AG04449 (cell line): ENCODE results near the gene SPTBN4.
"Not testable (repeated sequence)": the region's sequence is repeated elsewhere in the genome, so short reads cannot be mapped to it uniquely, and the experiment has no call there.

Source experiments
- CTCF ChIA-PET: fragments of 350-600 bp; formaldehyde crosslinking; extraction: SDS; loops from one replicate; lab custom pipeline; 2021; ENCODE audit warnings: antibody characterized with exemption; lab: Yijun Ruan, JAX
- POLR2A ChIA-PET: fragments of 400-600, 350-600 bp; formaldehyde crosslinking; extraction: SDS; loops from one replicate; lab custom pipeline; 2020; ENCODE audit warnings: antibody characterized with exemption, inconsistent platforms; lab: Yijun Ruan, JAX
- DNase-seq: peaks from one replicate; pipeline ENCODE4 v3.0.0-alpha.2; 2010; ENCODE audit warnings: low read depth, low spot score
- H3K4me3 ChIP-seq: 2 replicates; pipeline ENCODE4 v1.5.1; 2011; ENCODE audit warnings: low read depth, mild to moderate bottlenecking, control low read depth, low read length
- CTCF ChIP-seq: IDR thresholded peaks from one replicate; pipeline ENCODE4 v1.5.1; 2011; ENCODE audit warnings: mild to moderate bottlenecking, moderate library complexity, low read length, control low read depth, inconsistent platforms; ENCODE audit not compliant: insufficient read depth; ENCODE audit errors: missing control alignments

SPTBN4 gene

GRCh38 chr19:40494191-40494838 is 27.5 kb downstream of the SPTBN4 start:
- CTCF ChIA-PET: no interaction called here
- no peak overlapping the region for H3K4me3 ChIP-seq
- DNase-seq: no peak
- POLR2A ChIA-PET: no interaction called here
- no peak for TF ChIP-seq CTCF

DNA sequence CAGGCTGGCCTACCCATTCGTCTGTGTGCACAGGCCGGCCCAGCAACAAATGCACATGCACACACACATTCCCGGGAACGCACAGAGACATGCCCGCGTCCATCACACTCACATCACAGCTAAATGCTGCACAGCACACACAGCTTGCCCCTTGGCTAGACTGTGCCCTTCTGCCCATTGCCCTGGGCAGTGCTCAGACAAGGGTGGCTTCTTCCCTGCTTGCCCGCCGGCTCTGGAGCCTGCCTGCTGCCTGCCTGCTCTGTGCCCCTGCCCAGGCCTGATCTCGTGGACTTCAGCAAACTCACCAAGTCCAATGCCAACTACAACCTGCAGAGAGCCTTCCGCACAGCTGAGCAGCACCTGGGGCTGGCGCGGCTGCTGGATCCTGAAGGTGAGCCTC is 30.4 kb downstream of the SPTBN4 start:
- POLR2A ChIA-PET: no interaction called here
- CTCF ChIA-PET: no interaction called here
- no peak overlapping the region for H3K4me3 ChIP-seq
- no peak for TF ChIP-seq CTCF
- no peak for DNase-seq

- POLR2A ChIA-PET: no interaction called here
- no peak for DNase-seq
- TF ChIP-seq CTCF: no peak
- CTCF ChIA-PET: interaction anchor here (1.1 to 2.9 kb wide), 5 partner anchors 9 to 136 kb away, joined by 3 to 14 read pairs (median 8); partner anchors contain the start of gene BLVRB
- no peak overlapping the region for H3K4me3 ChIP-seq
Measured at GRCh38 chr19:40499320-40499719, 32.5 kb downstream of the SPTBN4 start.

GRCh38 chr19:40500678-40501530 is 34.1 kb downstream of the SPTBN4 start:
- H3K4me3 ChIP-seq, DNase-seq, POLR2A ChIA-PET: not testable (repeated sequence)
- CTCF ChIA-PET: interaction anchor here (1.2 to 2.9 kb wide), 5 partner anchors 10 to 196 kb away, joined by 5 to 14 read pairs (median 8); partner anchors contain the start of gene BLVRB

DNA sequence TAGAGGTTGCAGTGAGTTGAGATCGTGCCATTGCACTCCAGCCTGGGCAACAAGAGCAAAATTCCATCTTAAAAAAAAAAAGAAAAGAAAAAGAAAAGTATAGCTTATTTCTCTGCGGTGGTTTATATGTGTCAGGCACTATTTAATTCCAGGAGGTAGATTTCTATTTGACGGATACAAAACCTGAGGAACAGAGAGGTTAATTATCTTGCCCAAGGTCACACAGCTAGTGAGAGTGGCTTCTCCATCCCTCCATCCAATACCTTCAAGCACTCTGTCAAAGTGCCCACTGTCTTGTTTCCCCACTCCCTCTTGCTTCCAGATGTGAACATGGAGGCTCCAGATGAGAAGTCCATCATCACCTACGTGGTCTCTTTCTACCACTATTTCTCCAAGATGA is 34.8 kb downstream of the SPTBN4 start:
- no peak for DNase-seq
- ChIA-PET POLR2A (no interaction called here), CTCF (interaction anchor here (2.0 to 2.7 kb wide), 3 partner anchors 11 to 196 kb away, joined by 6 to 14 read pairs (median 8); no protein-coding TSS in a partner anchor)
- no peak overlapping the region for H3K4me3 ChIP-seq
- TF ChIP-seq CTCF: no peak

GRCh38 chr19:40502081-40502480 is 35.3 kb downstream of the SPTBN4 start:
- no peak for DNase-seq
- no peak overlapping the region for H3K4me3 ChIP-seq
- CTCF ChIA-PET: interaction anchor here (2.0 to 2.7 kb wide), 2 partner anchors 11 to 197 kb away, joined by 6 to 14 read pairs; no protein-coding TSS in a partner anchor
- POLR2A ChIA-PET: no interaction called here
- no peak for TF ChIP-seq CTCF
